HCT116 (cell line): ENCODE measurements around the gene CWF19L1. TPM values are rescaled to one million over a fixed set of nuclear protein-coding genes. Genes with fewer than 3 reads are reported as not detected.

Experiments used
- ATAC-seq: fragments of 200-7000 bp; cut with Tn5 transposase; 2 replicates; pipeline ENCODE4 v1.9.1; 2020; ENCODE audit warnings: mild to moderate bottlenecking, moderate library complexity
- BruUV-seq: library from RNA; stranded (reverse); fragments of 400-500 nt; replicated peaks from 2 replicates; lab custom pipeline; 2021; lab: Mats Ljungman, UMichigan
- CTCF ChIA-PET: fragments of 300-600 bp; sonication (Branson Sonifier 250); formaldehyde crosslinking; loops from one replicate; lab custom pipeline; 2021; ENCODE audit warnings: antibody characterized with exemption; lab: Charles Lee
- POLR2A ChIA-PET: fragments of 300-600, 350-600 bp; sonication (Branson Sonifier 250); formaldehyde crosslinking; loops from one replicate; lab custom pipeline; 2021; ENCODE audit warnings: antibody characterized with exemption; lab: Charles Lee
- RAD21 ChIA-PET, 2 experiments: fragments of 300-600 bp; sonication (Branson Sonifier 250); formaldehyde crosslinking; loops; one replicate each; lab custom pipeline; 2023; ENCODE audit warnings: low total read pairs in 2 of 2; ENCODE audit not compliant: uncharacterized antibody in 2 of 2, unreplicated experiment in 2 of 2, low non-redundant PET in 1 of 2; lab: Charles Lee
- DNase-seq: peaks from one replicate; pipeline ENCODE4 v3.0.0-alpha.2; 2010; ENCODE audit warnings: low read depth, low spot score
- H2AFZ ChIP-seq: fragments of 200-600 bp; shearing (Covaris generic), sonication (generic); 2 replicates; pipeline ENCODE4 v1.6.1; 2017; ENCODE audit warnings: low read depth, mixed run types, mixed read lengths, antibody characterized with exemption, low read length; ENCODE audit not compliant: poor library complexity, severe bottlenecking
- H3K27ac ChIP-seq: 2 replicates; pipeline ENCODE4 v1.5.1; 2012; ENCODE audit warnings: low read depth, low read length
- H3K27me3 ChIP-seq: fragments of 200-600 bp; sonication (generic); 2 replicates; pipeline ENCODE4 v1.6.1; 2016; ENCODE audit warnings: mixed run types, low read length, mixed read lengths; ENCODE audit not compliant: insufficient read depth
- H3K36me3 ChIP-seq, 2 experiments: fragments of 200-500 bp in 1 of 2; fragments of 200-600 bp in 1 of 2; sonication (Bioruptor generic) in 1 of 2; sonication (generic) in 1 of 2; 2 replicates each; pipeline versions ENCODE4 v1.5.1 to v1.6.1; 2014 to 2016; ENCODE audit warnings: low read length in 2 of 2, inconsistent platforms in 1 of 2, mixed read lengths in 1 of 2, mixed run types in 1 of 2; ENCODE audit not compliant: insufficient read depth in 2 of 2, control insufficient read depth in 1 of 2
- H3K4me1 ChIP-seq, 2 experiments: fragments of 200-600 bp in 1 of 2; sonication (generic) in 1 of 2; 2 replicates each; pipeline versions ENCODE4 v1.5.1 to v1.6.1; 2012 to 2017; ENCODE audit warnings: low read length in 2 of 2, inconsistent platforms in 1 of 2, mild to moderate bottlenecking in 1 of 2, mixed read lengths in 1 of 2, mixed run types in 1 of 2, moderate library complexity in 1 of 2; ENCODE audit not compliant: insufficient read depth in 2 of 2, control insufficient read depth in 1 of 2
- H3K4me2 ChIP-seq: fragments of 200-600 bp; sonication (generic); 2 replicates; pipeline ENCODE4 v1.6.1; 2017; ENCODE audit warnings: mixed run types, low read length, mixed read lengths
- H3K4me3 ChIP-seq, 2 experiments: fragments of 200-600 bp in 1 of 2; sonication (generic) in 1 of 2; replicated peaks in 1 of 2; 2 replicates each; pipeline ENCODE4 v1.5.1; 2011 to 2016; ENCODE audit warnings: low read length in 2 of 2, control low read depth in 1 of 2, low read depth in 1 of 2, mild to moderate bottlenecking in 1 of 2, mixed read lengths in 1 of 2, mixed run types in 1 of 2
- H3K79me2 ChIP-seq: fragments of 200-600 bp; sonication (generic); 2 replicates; pipeline ENCODE4 v1.6.1; 2017; ENCODE audit warnings: mild to moderate bottlenecking, mixed run types, low read length, moderate library complexity, mixed read lengths; ENCODE audit not compliant: insufficient read depth
- H3K9ac ChIP-seq: fragments of 200-600 bp; sonication (generic); 2 replicates; pipeline ENCODE4 v1.6.1; 2016; ENCODE audit warnings: low read length, mixed read lengths
- H3K9me2 ChIP-seq: fragments of 200-600 bp; sonication (generic), shearing (Covaris generic); 2 replicates; pipeline ENCODE4 v1.6.1; 2017; ENCODE audit warnings: mixed run types, mild to moderate bottlenecking, moderate library complexity; ENCODE audit not compliant: insufficient read depth
- H3K9me3 ChIP-seq, 2 experiments: fragments of 200-500 bp in 1 of 2; fragments of 200-600 bp in 1 of 2; sonication (Bioruptor generic) in 1 of 2; sonication (generic) in 1 of 2; 2 replicates each; pipeline ENCODE4 v1.6.1; 2014 to 2017; ENCODE audit warnings: low read length in 2 of 2, mixed read lengths in 2 of 2, inconsistent platforms in 1 of 2, low read depth in 1 of 2, mild to moderate bottlenecking in 1 of 2, mixed run types in 1 of 2, moderate library complexity in 1 of 2; ENCODE audit not compliant: control insufficient read depth in 1 of 2, insufficient read depth in 1 of 2
- H4K20me1 ChIP-seq: fragments of 200-600 bp; sonication (generic), shearing (Covaris generic); 2 replicates; pipeline ENCODE4 v1.6.1; 2017; ENCODE audit warnings: mixed run types, mild to moderate bottlenecking, moderate library complexity; ENCODE audit not compliant: insufficient read depth
- ATF3 ChIP-seq: IDR thresholded peaks from 2 replicates; pipeline ENCODE4 v1.6.1; 2012
- CEBPB ChIP-seq: IDR thresholded peaks from 2 replicates; pipeline ENCODE4 v1.6.1; 2012; ENCODE audit warnings: low read depth
- EGR1 ChIP-seq: IDR thresholded peaks from 2 replicates; pipeline ENCODE4 v1.6.1; 2012; ENCODE audit warnings: low read depth
- ELF1 ChIP-seq: IDR thresholded peaks from 2 replicates; pipeline ENCODE4 v1.6.1; 2012; ENCODE audit warnings: low read depth, borderline replicate concordance
- EZH2 ChIP-seq: fragments of 200-600 bp; sonication (generic); IDR thresholded peaks from 2 replicates; pipeline ENCODE4 v1.6.1; 2017; ENCODE audit warnings: antibody characterized with exemption, mixed run types
- EZH2phosphoT487 ChIP-seq: fragments of 200-600 bp; IDR thresholded peaks from 2 replicates; pipeline ENCODE4 v1.6.1; 2018; ENCODE audit warnings: antibody characterized with exemption, borderline replicate concordance
- FOSL1 ChIP-seq: IDR thresholded peaks from 2 replicates; pipeline ENCODE4 v1.6.1; 2012; ENCODE audit warnings: low read depth
- JUND ChIP-seq: IDR thresholded peaks from 2 replicates; pipeline ENCODE4 v1.6.1; 2012
- POLR2A ChIP-seq: IDR thresholded peaks from 2 replicates; pipeline ENCODE4 v1.7.0; 2011; ENCODE audit warnings: borderline replicate concordance; ENCODE audit not compliant: insufficient read depth, insufficient read length; ENCODE audit errors: extremely low read depth
- RAD21 ChIP-seq: IDR thresholded peaks from 2 replicates; pipeline ENCODE4 v1.6.1; 2012; ENCODE audit warnings: low read depth, mild to moderate bottlenecking
- REST ChIP-seq: IDR thresholded peaks from 2 replicates; pipeline ENCODE4 v1.6.1; 2012; ENCODE audit warnings: low read depth
- SIN3A ChIP-seq: IDR thresholded peaks from 2 replicates; pipeline ENCODE4 v1.6.1; 2012; ENCODE audit warnings: low read depth
- SP1 ChIP-seq: IDR thresholded peaks from 2 replicates; pipeline ENCODE4 v1.6.1; 2012; ENCODE audit warnings: low read depth
- SRF ChIP-seq: IDR thresholded peaks from 2 replicates; pipeline ENCODE4 v1.6.1; 2012; ENCODE audit warnings: low read depth
- TCF7L2 ChIP-seq: IDR thresholded peaks from 2 replicates; pipeline ENCODE4 v1.7.0; 2011; ENCODE audit warnings: borderline replicate concordance, inconsistent platforms; ENCODE audit not compliant: insufficient read depth, insufficient read length; ENCODE audit errors: extremely low read depth
- YY1 ChIP-seq: IDR thresholded peaks from 2 replicates; pipeline ENCODE4 v1.6.1; 2011; ENCODE audit warnings: low read length, low read depth, moderate library complexity, mild to moderate bottlenecking; ENCODE audit not compliant: insufficient replicate concordance; ENCODE audit errors: extremely low read depth
- ZBTB33 ChIP-seq: IDR thresholded peaks from 2 replicates; pipeline ENCODE4 v1.6.1; 2011; ENCODE audit warnings: mild to moderate bottlenecking, low read length, moderate library complexity; ENCODE audit not compliant: insufficient replicate concordance; ENCODE audit errors: extremely low read depth
- intact Hi-C: fragments of 100-400 bp; cut with micrococcal nuclease; formaldehyde crosslinking; loops from 2 replicates; pipeline ENCODE4 v1.10.0; 2022
- total RNA-seq: library from RNA; stranded (reverse); gene quantifications from one replicate; pipeline ENCODE4 v1.2.1, GENCODE V29; 2021; ENCODE audit not compliant: unreplicated experiment

Gene CWF19L1
- total RNA-seq, 1 experiment from 2014 or later: 41.7 TPM

DNA sequence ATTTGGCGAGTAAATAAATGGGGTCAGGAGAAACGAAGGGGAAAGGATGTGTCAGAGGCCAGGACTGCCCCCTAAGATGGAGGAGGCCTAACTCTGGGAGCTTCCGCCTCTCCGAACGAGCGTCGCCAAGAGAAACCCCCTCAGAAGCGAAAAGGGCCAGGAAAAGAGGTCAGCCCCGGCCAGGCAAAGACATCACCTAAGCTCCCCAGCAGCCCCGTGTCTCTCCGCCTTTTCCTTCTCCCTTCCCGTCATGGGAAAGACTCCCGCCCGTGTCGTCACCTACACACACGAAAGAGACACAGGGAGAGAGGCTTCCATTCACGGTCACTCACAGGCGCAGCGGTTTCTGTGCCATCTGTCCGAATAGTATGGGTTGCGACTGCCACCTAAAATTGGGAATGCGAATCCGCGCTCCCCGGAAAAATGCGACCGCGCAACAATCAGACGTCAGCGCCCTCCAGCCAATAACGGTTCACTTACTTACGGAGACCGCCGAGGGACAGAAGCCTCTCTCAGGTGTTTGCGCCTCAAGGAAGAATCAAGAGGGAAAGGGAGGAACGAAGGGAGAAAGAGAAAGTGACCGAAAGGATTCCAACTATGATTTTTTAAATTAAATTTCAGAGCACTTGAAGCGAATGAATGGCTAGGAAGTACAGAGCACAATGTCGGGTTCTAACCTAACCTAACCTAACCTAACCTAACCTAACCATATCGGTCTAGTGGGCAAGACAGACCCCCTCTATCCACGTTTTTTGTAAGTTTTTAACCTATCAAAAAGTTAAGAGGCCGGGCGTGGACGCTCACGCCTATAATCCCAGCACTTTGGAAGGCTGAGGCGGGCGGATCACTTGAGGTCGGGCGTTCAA is at the start of gene CWF19L1 (continued):
- TF ChIP-seq SP1: peak; percentile 98
- TF ChIP-seq SRF: peak; percentile 97
- TF ChIP-seq POLR2A: peak; percentile 61
- TF ChIP-seq YY1: peak; percentile 69
- TF ChIP-seq FOSL1: no peak
- no peak for TF ChIP-seq ATF3

GRCh38 chr10:100315615-100316014 is 48.2 kb upstream of the CWF19L1 start:
- Histone ChIP-seq H4K20me1 (no peaks in the 10 kb centered on the region), H2AFZ (no peak overlapping the region), H3K4me3 (no peak overlapping the region), H3K36me3 (no peaks in the 10 kb centered on the region), H3K4me1 (no peaks in the 10 kb centered on the region), H3K4me2 (no peak overlapping the region), H3K27ac (no peak overlapping the region), H3K9me2 (no peaks in the 10 kb centered on the region), H3K27me3 (peaks cover 48% of the 10 kb centered on the region), H3K9ac (no peak overlapping the region), H3K9me3 (no peaks in the 10 kb centered on the region), H3K79me2 (no peaks in the 10 kb centered on the region)
- CTCF ChIA-PET: no interaction called here
- ATAC-seq (no peak), DNase-seq (no peak)
- no TSS peak for BruUV-seq
- RAD21 ChIA-PET: no interaction called here
- intact Hi-C loops: no loop called here
- POLR2A ChIA-PET: no interaction called here
- TF ChIP-seq CEBPB (no peak), FOSL1 (no peak), SRF (no peak), EGR1 (no peak), ELF1 (no peak), YY1 (no peak), JUND (no peak), SIN3A (no peak), ZBTB33 (no peak), TCF7L2 (no peak), SP1 (no peak), EZH2 (no peak), RAD21 (no peak), REST (no peak), POLR2A (no peak), EZH2phosphoT487 (no peak)
